NT2/D1 (cell line): ENCODE results near the gene ARFGEF3.

ENCODE experiments used
- SUZ12 ChIP-seq: IDR thresholded peaks from 2 replicates; pipeline ENCODE4 v1.6.1; 2011; ENCODE audit not compliant: insufficient read length, insufficient read depth; ENCODE audit errors: extremely low read depth
- YY1 ChIP-seq: IDR thresholded peaks from 2 replicates; pipeline ENCODE4 v1.6.1; 2011; ENCODE audit not compliant: insufficient read length, insufficient read depth
- ZNF274 ChIP-seq: IDR thresholded peaks from 2 replicates; pipeline ENCODE4 v1.6.1; 2011; ENCODE audit warnings: mild to moderate bottlenecking, low read depth, low read length

- TF ChIP-seq YY1 (no peak), SUZ12 (no peak), ZNF274 (no peak)
These were observed 95.9 kb downstream of the ARFGEF3 start for GRCh38 chr6:138257638-138258040.
